A673 (cell line): ENCODE results near the gene IRAK3.

ENCODE experiments used
- EZH2 ChIP-seq: fragments of 200-600 bp; sonication (generic); IDR thresholded peaks from 2 replicates; pipeline ENCODE4 v1.6.1; 2017; ENCODE audit warnings: borderline replicate concordance, low read depth, mild to moderate bottlenecking, mixed read lengths, antibody characterized with exemption, low read length; ENCODE audit not compliant: poor library complexity, severe bottlenecking
- TF ChIP-seq, protein P1 (sequence below): fragments of 300-800, 200-600 bp; sonication (generic); conservative IDR thresholded peaks from 2 replicates; pipeline ENCODE4 v1.5.1; 2017; ENCODE audit warnings: low read depth, mild to moderate bottlenecking, antibody characterized with exemption, low read length, moderate library complexity, mixed read lengths

GRCh38 chr12:66194122-66194521 is 5.1 kb downstream of the IRAK3 start:
- TF ChIP-seq, protein P1, sequence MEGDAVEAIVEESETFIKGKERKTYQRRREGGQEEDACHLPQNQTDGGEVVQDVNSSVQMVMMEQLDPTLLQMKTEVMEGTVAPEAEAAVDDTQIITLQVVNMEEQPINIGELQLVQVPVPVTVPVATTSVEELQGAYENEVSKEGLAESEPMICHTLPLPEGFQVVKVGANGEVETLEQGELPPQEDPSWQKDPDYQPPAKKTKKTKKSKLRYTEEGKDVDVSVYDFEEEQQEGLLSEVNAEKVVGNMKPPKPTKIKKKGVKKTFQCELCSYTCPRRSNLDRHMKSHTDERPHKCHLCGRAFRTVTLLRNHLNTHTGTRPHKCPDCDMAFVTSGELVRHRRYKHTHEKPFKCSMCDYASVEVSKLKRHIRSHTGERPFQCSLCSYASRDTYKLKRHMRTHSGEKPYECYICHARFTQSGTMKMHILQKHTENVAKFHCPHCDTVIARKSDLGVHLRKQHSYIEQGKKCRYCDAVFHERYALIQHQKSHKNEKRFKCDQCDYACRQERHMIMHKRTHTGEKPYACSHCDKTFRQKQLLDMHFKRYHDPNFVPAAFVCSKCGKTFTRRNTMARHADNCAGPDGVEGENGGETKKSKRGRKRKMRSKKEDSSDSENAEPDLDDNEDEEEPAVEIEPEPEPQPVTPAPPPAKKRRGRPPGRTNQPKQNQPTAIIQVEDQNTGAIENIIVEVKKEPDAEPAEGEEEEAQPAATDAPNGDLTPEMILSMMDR: no peak
- no peak for TF ChIP-seq EZH2
